ENCODE results near the gene TACC2. TPM values are rescaled to one million over a fixed set of nuclear protein-coding genes. Genes with fewer than 3 reads are reported as not detected.

The TACC2 gene
- total and polyA plus RNA-seq, 2 experiments from 2014 or later = 30.8 to 35.9 TPM

DNA sequence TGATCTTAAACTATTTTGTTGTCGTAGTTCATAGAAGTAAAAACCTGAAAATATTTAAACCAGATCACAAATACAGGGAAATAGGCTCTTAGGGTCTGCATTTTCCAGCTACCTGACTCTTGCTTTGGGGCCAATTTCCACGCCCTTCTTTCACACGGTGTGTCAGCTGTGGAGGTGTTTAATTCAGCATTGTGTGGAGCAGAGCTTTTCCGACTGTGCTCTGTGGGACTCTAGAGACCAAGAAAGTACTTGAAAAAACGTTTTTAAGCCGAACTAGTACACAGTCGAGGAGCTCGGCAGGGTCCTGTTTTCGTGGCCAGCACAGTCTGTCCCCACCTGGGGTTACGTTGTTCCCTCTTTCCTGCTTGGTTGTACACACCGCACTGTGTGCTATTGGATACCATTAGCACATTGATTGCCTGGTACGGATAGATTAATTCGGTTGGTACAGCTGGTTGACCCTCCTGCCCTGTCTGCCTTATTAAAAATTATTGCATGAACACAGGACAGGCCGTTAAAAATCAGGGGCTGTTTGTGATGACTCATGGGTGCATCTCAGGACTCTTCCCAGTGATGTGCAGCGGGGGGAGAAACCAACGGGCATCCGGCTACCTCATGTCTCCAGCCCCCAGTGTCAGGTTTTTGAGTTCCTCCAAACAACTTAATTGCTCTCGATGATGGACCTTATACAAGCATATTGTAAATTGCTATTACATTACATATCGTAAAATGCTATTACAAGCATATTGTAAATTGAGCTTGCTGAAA is 201.4 kb downstream of the TACC2 start:
- H3K4me2 ChIP-seq = no peak overlapping the region
- no peak for ATAC-seq
- Mint-ChIP-seq H3K27ac (peak overlapping the region; percentile 49), H3K9me3 (no peaks in the 10 kb centered on the region), H3K4me1 (peaks cover 54% of the 10 kb centered on the region), H3K27me3 (ENCODE audit: insufficient read depth, low read depth, poor library complexity) (peaks cover 9% of the 10 kb centered on the region), H3K36me3 (ENCODE audit: low read depth) (peaks cover 15% of the 10 kb centered on the region), H3K4me3 (no peak overlapping the region)
- peaks cover 92% of the 10 kb centered on the region for H3K79me2 ChIP-seq (replicated peaks; ENCODE audit: insufficient read depth)
- no peaks in the 10 kb centered on the region for H3K9me2 ChIP-seq (ENCODE audit: insufficient read depth)
- TF ChIP-seq POLR2AphosphoS5 (IDR thresholded peaks at IDR 0.05; ENCODE audit: low read depth) = no peak
- no peak for TF ChIP-seq ZNF331 (CRISPR knock-in tag; IDR thresholded peaks at IDR 0.05; ENCODE audit: low read depth)
- TF ChIP-seq CREB1 (CRISPR knock-in tag; IDR thresholded peaks at IDR 0.05; ENCODE audit: low read depth) = no peak
- no peak for TF ChIP-seq EZH2 (IDR thresholded peaks at IDR 0.05; ENCODE audit: low read depth, unreplicated experiment)
- TF ChIP-seq, protein P1, sequence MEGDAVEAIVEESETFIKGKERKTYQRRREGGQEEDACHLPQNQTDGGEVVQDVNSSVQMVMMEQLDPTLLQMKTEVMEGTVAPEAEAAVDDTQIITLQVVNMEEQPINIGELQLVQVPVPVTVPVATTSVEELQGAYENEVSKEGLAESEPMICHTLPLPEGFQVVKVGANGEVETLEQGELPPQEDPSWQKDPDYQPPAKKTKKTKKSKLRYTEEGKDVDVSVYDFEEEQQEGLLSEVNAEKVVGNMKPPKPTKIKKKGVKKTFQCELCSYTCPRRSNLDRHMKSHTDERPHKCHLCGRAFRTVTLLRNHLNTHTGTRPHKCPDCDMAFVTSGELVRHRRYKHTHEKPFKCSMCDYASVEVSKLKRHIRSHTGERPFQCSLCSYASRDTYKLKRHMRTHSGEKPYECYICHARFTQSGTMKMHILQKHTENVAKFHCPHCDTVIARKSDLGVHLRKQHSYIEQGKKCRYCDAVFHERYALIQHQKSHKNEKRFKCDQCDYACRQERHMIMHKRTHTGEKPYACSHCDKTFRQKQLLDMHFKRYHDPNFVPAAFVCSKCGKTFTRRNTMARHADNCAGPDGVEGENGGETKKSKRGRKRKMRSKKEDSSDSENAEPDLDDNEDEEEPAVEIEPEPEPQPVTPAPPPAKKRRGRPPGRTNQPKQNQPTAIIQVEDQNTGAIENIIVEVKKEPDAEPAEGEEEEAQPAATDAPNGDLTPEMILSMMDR (conservative IDR thresholded peaks at IDR 0.05; ENCODE audit: low read depth in 2 of 2) = no peak
- no peak for TF ChIP-seq EZH2phosphoT487 (IDR thresholded peaks at IDR 0.05; ENCODE audit: unreplicated experiment)
- TF ChIP-seq ZNF114 (CRISPR knock-in tag; IDR thresholded peaks at IDR 0.05) = no peak
- no peak for TF ChIP-seq NANOG (IDR thresholded peaks at IDR 0.05; ENCODE audit: borderline replicate concordance)
- no peak for TF ChIP-seq JUNB (IDR thresholded peaks at IDR 0.05; ENCODE audit: unreplicated experiment)
- TF ChIP-seq STAT1 (IDR thresholded peaks at IDR 0.05; ENCODE audit: unreplicated experiment) = no peak
- TF ChIP-seq ETS1 (IDR thresholded peaks at IDR 0.05) = no peak
- TF ChIP-seq, protein P2, sequence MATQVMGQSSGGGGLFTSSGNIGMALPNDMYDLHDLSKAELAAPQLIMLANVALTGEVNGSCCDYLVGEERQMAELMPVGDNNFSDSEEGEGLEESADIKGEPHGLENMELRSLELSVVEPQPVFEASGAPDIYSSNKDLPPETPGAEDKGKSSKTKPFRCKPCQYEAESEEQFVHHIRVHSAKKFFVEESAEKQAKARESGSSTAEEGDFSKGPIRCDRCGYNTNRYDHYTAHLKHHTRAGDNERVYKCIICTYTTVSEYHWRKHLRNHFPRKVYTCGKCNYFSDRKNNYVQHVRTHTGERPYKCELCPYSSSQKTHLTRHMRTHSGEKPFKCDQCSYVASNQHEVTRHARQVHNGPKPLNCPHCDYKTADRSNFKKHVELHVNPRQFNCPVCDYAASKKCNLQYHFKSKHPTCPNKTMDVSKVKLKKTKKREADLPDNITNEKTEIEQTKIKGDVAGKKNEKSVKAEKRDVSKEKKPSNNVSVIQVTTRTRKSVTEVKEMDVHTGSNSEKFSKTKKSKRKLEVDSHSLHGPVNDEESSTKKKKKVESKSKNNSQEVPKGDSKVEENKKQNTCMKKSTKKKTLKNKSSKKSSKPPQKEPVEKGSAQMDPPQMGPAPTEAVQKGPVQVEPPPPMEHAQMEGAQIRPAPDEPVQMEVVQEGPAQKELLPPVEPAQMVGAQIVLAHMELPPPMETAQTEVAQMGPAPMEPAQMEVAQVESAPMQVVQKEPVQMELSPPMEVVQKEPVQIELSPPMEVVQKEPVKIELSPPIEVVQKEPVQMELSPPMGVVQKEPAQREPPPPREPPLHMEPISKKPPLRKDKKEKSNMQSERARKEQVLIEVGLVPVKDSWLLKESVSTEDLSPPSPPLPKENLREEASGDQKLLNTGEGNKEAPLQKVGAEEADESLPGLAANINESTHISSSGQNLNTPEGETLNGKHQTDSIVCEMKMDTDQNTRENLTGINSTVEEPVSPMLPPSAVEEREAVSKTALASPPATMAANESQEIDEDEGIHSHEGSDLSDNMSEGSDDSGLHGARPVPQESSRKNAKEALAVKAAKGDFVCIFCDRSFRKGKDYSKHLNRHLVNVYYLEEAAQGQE (IDR thresholded peaks at IDR 0.05; ENCODE audit: unreplicated experiment) = no peak
- TF ChIP-seq ZNF462 (CRISPR knock-in tag; IDR thresholded peaks at IDR 0.05) = no peak
- H3K27me3 ChIP-seq (ENCODE audit: insufficient read depth) = no peaks in the 10 kb centered on the region
- no peak for DNase-seq (ENCODE audit: low spot score)
- H3F3A ChIP-seq (replicated peaks; ENCODE audit: low read depth) = no peaks in the 10 kb centered on the region
- no peak overlapping the region for H2AFZ ChIP-seq
- H3K4me1 ChIP-seq (ENCODE audit: insufficient read depth) = peaks cover 39% of the 10 kb centered on the region
- H3K27ac ChIP-seq (ENCODE audit: low read depth) = peak overlapping the region; percentile 47; the same call in 1 of the 2 replicates
- H3K4me3 ChIP-seq = no peak overlapping the region
- H4K20me1 ChIP-seq (replicated peaks; ENCODE audit: insufficient read depth) = peaks cover 30% of the 10 kb centered on the region
- no peaks in the 10 kb centered on the region; the same call in 1 of the 2 replicates for H3K36me3 ChIP-seq (ENCODE audit: insufficient read depth)
